OCI-LY1 (cell line): ENCODE data around the gene HOMER2.

Experiments used
- CTCF ChIP-seq: fragments of 200-600 bp; sonication (generic), shearing (Covaris generic); IDR thresholded peaks from 2 replicates; pipeline ENCODE4 v1.5.1; 2017; ENCODE audit warnings: mild to moderate bottlenecking, antibody characterized with exemption, low read length, moderate library complexity, mixed read lengths
- EZH2 ChIP-seq: fragments of 200-600 bp; sonication (generic), shearing (Covaris generic); IDR thresholded peaks from 2 replicates; pipeline ENCODE4 v1.8.0; 2017; ENCODE audit warnings: borderline replicate concordance, mixed run types, mild to moderate bottlenecking, antibody characterized with exemption, low read length, moderate library complexity, mixed read lengths

DNA sequence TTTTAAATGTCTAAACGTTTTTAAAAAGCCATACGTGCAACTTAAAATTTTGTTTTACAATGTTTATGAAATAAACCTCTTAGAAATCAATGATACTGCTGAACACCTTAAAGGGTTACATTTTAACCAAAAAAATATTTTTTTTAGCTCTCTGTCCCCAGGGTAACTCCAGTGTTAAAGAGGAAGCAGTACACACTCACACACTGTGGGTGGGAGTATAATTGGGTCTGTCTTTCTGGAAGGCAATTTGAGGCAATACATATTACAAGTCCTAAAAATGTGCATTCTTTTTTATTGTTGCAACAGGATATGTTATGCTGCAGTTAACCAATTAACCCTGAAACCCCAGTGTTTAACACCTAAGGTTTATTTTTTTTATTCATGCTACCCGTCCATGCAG is 109.0 kb downstream of the HOMER2 start:
- TF ChIP-seq CTCF (no peak), EZH2 (no peak)
